HG03342 (cell line): ENCODE measurements around the gene KCNJ3.

ENCODE experiments used
- ATAC-seq: cut with Tn5 transposase; IDR thresholded peaks from one replicate; pipeline ENCODE4 v1.9.1; 2021; ENCODE audit warnings: mild to moderate bottlenecking, moderate library complexity; ENCODE audit not compliant: unreplicated experiment

The KCNJ3 gene

GRCh38 chr2:154698296-154698720 is at the start of gene KCNJ3:
Gene KCNJ3, plus strand, starts transcription at chr2:154698695. Its CDS starts 81 bp downstream, at chr2:154698776.
- ATAC-seq, result no peak

GRCh38 chr2:154655499-154655898 is 43.0 kb upstream of the KCNJ3 start:
- ATAC-seq, result no peak

GRCh38 chr2:154658854-154659253 is 39.6 kb upstream of the KCNJ3 start:
- no peak for ATAC-seq

- ATAC-seq, result no peak
Observed at GRCh38 chr2:154664248-154664647, 34.2 kb upstream of the KCNJ3 start.

GRCh38 chr2:154670083-154670482 is 28.4 kb upstream of the KCNJ3 start:
- ATAC-seq, result no peak

GRCh38 chr2:154673694-154674093 is 24.8 kb upstream of the KCNJ3 start:
- ATAC-seq, result no peak

GRCh38 chr2:154677401-154677800 is 21.1 kb upstream of the KCNJ3 start:
- no peak for ATAC-seq

- no peak for ATAC-seq
Observed at GRCh38 chr2:154681741-154682140, 16.8 kb upstream of the KCNJ3 start.

GRCh38 chr2:154686162-154686561 is 12.3 kb upstream of the KCNJ3 start:
- ATAC-seq, result no peak

- ATAC-seq, result no peak
Observed at GRCh38 chr2:154688373-154688772, 10.1 kb upstream of the KCNJ3 start.

- ATAC-seq, result no peak
Observed at GRCh38 chr2:154689158-154689557, 9.3 kb upstream of the KCNJ3 start.

GRCh38 chr2:154692927-154693326 is 5.6 kb upstream of the KCNJ3 start:
- ATAC-seq, result no peak

GRCh38 chr2:154693741-154694340 is 4.7 kb upstream of the KCNJ3 start:
- no peak for ATAC-seq

GRCh38 chr2:154694881-154695280 is 3.6 kb upstream of the KCNJ3 start:
- no peak for ATAC-seq

GRCh38 chr2:154696369-154696768 is 2.1 kb upstream of the KCNJ3 start:
- no peak for ATAC-seq

GRCh38 chr2:154696810-154697417 is 1.6 kb upstream of the KCNJ3 start:
- no peak for ATAC-seq

- ATAC-seq, result no peak
Observed at GRCh38 chr2:154697418-154698252, 860 bp upstream of the KCNJ3 start.

- ATAC-seq, result no peak
Observed at GRCh38 chr2:154698721-154699574, 453 bp downstream of the KCNJ3 start.

GRCh38 chr2:154699575-154699930 is 1.1 kb downstream of the KCNJ3 start:
- no peak for ATAC-seq

GRCh38 chr2:154700136-154700535 is 1.6 kb downstream of the KCNJ3 start:
- ATAC-seq, result no peak

- no peak for ATAC-seq
Observed at GRCh38 chr2:154704991-154705390, 6.5 kb downstream of the KCNJ3 start.
